Measurements from ENCODE around the gene DZIP3.
"Not testable (repeated sequence)": the region's sequence is repeated elsewhere in the genome, so short reads cannot be mapped to it uniquely, and the experiment has no call there.

Gene DZIP3

GRCh38 chr3:108602249-108602934 lies 12.9 kb downstream of the DZIP3 start:
- DNase-seq, result peak; percentile 3

DNA sequence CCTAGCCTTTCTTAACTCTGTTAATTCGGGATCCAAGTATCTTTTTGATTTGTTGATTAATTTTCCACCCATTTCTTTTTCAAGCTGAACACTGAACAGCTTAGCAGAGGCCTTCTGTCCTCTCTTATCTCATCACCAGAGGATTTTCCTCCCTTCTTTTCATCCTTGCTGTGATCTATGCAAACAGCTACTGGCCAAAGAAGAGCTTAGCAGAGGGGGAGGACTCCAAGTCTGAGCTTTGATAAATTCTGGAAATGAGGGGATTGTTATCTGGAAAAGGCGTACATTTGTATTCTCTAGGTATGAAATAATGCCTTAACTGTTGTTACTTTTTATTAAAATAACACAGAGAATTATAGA lies 13.4 kb downstream of the DZIP3 start:
- DNase-seq, result no peak

- no peak for DNase-seq
These were observed 14.2 kb downstream of the DZIP3 start for GRCh38 chr3:108603691-108604090.

DNA sequence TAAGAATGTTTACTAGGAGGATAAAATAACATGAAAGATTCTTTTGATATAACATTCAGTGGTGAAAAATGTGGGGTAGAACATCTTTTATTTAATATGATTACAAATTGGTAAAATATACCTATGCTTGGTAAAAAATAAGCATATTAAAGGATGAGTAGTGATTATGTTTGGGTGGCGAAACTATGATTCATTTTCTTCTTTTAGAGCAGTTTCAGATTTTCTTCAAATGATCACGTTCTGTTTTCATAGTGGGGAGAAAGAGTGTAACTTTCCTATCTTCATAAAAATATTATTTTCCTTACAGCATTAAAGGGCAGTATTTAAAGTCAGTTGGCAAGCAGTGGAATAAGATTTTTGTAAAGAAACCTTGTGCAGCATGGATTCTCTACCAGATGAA lies 15.5 kb downstream of the DZIP3 start:
- DNase-seq, result no peak

DNA sequence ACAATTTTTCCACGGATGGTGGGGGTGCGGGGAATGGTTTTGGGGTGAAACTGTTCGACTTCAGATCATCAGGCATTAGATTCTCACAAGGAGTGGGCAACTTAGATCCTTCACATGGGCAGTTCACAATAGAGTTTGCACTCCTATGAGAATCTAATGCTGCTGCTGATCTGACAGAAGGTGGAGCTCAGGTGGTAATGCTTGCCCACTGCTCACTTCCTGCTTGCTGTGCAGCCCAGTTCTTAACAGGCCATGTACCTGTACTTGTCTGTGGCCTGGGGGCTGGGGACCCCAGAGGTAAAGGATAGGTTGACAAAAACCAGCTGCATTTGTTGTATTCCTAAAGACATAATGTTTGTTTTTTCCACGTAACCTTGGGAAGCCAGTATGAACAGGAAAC lies 16.0 kb downstream of the DZIP3 start:
- DNase-seq, result no peak

DNA sequence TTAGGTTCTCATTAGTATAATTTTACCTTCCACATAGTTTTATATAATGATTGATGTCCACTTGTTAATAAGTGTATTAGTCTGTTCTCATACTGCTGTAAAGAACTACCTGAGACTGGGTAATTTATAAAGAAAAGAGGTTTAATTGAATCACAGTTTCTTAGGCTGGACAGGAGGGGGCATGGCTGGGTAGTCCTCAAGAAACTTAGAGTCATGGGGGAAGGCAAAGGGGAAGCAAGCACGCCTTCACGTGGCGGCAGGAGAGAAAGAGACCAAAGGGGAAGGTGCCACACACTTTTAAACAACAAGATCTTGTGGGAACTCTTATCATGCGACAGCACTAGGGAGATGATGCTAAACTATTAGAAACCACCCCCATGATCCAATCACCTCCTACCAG lies 19.2 kb downstream of the DZIP3 start:
- no peak for DNase-seq

- no peak for DNase-seq
These were observed 21.1 kb downstream of the DZIP3 start for GRCh38 chr3:108610651-108611050.

- not testable (repeated sequence) for DNase-seq
These were observed 26.6 kb downstream of the DZIP3 start for GRCh38 chr3:108616090-108616489.

- DNase-seq, result no peak
These were observed 30.7 kb downstream of the DZIP3 start for GRCh38 chr3:108620250-108620649.

GRCh38 chr3:108623504-108623903 lies 34.0 kb downstream of the DZIP3 start:
- no peak for DNase-seq

- DNase-seq, result no peak
These were observed 40.5 kb downstream of the DZIP3 start for GRCh38 chr3:108629974-108630373.

DNA sequence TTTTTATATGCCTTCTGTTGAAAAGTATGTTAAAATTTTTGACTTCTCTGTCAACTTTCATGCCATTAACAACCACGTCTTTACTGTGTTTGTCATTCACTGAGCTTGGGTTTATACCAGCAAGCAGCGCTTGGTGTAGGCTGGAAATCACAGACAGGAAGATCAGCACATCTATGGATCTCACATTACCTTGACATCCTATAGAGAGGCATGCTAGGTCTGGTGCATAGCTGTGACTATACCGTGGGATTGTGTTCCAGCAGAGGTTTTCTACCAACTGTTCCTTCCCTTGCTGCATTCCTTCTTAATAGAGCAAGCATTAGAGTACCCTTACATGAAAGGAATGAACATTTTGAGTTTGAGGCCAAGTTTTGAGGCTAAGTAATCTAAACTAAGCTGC lies 53.0 kb downstream of the DZIP3 start:
- DNase-seq, result no peak

DNA sequence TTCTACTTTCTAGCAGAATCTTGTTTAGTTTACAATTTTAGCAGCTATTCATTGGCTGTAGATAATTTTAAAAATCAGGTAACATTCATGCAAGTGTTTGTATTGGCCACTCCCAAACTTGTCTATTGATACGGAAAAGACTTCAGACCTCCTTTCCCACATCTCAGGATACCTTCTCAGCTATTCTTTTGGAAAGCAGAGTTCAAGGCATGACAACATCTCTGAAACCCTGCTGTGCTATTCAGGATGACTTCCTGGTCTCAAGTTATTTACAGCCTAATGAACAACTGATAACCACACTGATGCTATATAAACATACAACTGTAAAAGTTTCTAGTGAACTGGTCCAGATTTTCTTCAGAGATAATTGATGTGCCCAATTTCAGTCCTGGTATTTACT lies 55.8 kb downstream of the DZIP3 start:
- DNase-seq, result no peak

DNA sequence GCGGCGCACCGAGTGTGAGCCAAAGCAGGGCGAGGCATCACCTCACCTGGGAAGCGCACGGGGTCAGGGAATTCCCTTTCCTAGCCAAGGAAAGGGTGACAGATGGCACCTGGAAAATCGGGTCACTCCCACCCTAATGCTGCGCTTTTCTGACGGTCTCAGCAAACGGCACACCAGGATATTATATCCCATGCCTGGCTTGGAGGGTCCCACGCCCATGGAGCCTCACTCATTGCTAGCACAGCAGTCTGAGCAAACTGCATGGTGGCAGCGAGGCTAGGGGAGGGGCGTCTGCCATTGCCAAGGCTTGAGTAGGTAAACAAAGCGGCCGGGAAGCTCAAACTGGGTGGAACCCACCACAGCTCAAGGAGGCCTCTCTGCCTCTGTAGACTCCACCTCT lies 66.1 kb downstream of the DZIP3 start:
- DNase-seq, result not testable (repeated sequence)

GRCh38 chr3:108661699-108662098 lies 72.2 kb downstream of the DZIP3 start:
- DNase-seq, result no peak

DNA sequence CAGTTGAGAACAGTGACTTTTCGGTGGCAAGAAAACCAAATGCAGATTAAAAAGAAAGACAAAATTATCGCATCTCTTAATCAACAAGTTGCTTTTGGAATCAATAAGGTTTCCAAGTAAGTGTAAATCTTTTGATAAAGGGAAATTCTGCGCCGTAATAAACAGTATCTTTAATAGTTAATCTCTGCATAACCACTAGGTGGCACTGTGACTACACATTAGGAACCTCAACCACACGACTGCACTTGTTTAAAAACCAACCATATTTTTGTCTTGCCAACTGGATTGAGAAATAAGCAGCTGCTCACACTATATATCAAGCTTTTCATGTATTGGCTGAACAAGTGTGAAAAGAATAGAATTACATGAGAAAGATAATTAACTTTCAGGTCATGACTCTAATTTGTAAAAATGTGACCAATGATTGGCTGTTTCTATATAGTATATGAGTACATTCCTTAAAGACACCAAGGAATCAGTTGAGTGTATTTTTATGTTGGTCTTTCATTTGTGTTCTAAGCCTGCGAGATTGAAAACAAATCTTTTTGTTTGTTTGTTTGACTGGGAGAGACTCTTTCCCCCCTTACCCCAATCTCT lies 72.7 kb downstream of the DZIP3 start:
- DNase-seq, result peak; percentile 19

DNA sequence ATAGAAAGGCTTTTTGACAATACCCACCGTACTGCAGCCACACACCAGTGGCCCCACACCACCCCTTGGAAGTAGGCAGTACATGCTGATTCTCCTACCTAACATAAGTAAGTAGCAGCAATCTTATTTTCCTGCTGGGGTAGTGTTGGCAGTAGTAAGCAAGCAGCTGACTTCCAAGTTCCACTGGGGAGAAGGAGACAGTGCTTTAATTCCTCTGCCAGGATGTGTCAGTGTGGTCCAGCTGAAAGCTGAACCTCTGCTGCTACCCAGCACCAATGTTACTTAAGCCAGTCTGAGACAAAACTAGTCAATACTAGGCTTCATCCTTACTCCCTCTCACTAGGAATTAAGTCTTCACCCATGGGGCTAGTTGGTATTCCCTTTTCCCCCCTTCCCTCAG lies 74.7 kb downstream of the DZIP3 start:
- DNase-seq, result no peak

GRCh38 chr3:108667312-108667711 lies 77.8 kb downstream of the DZIP3 start:
- DNase-seq, result no peak

GRCh38 chr3:108669208-108669607 lies 79.7 kb downstream of the DZIP3 start:
- DNase-seq, result no peak

GRCh38 chr3:108672701-108673100 lies 83.2 kb downstream of the DZIP3 start:
- DNase-seq, result no peak

DNA sequence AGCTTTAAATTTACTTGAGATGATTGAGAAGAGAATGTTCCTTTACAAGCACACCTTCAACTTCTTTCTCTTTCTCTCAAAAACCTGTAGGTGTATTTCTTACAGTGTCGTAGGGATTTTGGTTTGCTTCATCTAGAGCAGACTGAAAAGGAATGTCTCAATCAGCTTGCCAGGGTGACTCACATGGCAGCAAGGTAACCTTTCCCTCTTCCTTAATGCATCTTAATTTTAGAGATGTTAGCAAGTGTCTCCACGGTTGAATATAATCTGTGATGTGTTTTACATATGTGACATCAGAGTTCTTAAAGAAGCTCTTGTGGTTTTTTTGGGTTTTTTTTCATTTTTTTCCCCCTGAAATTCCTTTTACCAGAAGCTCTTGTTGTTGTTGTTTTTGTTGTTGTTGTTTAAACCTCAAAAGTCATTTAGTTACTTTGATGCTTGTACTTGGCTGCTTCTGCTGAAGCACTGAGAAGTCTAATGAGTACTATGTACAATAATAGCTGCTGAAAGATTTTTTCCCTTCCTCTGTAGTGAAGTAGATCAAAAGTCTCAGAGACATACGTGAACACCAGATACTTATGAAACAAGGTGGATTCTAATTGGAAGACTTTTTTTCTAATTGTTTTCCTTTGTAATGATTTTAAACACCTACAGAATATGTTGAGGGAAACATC lies 84.6 kb downstream of the DZIP3 start:
- DNase-seq, result no peak

GRCh38 chr3:108677811-108678210 lies 88.3 kb downstream of the DZIP3 start:
- DNase-seq, result no peak

- not testable (repeated sequence) for DNase-seq
These were observed 102.8 kb downstream of the DZIP3 start for GRCh38 chr3:108692286-108692685.

DNA sequence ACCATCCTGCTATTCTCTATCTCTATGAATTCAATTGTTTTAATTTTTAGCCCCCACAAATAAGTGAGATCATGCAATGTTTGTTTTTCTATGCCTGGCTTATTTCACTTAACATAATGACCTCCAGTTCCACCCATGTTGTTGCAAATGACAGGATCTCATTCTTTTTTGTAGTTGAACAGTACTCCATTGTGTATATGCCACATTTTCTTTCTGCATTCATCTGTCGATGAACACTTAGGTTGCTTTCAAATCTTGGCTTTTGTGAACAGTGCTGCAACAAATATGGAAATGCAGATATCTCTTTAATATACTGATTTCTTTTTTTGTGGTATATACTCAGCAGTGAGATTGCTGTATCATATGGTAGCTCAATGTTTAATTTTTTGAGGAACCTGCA lies 108.9 kb downstream of the DZIP3 start:
- DNase-seq, result no peak
